Measurements from ENCODE around the gene DPP9.

Gene DPP9

GRCh38 chr19:4704317-4704673 lies 19.3 kb downstream of the DPP9 start:
- TF ChIP-seq, protein P1, sequence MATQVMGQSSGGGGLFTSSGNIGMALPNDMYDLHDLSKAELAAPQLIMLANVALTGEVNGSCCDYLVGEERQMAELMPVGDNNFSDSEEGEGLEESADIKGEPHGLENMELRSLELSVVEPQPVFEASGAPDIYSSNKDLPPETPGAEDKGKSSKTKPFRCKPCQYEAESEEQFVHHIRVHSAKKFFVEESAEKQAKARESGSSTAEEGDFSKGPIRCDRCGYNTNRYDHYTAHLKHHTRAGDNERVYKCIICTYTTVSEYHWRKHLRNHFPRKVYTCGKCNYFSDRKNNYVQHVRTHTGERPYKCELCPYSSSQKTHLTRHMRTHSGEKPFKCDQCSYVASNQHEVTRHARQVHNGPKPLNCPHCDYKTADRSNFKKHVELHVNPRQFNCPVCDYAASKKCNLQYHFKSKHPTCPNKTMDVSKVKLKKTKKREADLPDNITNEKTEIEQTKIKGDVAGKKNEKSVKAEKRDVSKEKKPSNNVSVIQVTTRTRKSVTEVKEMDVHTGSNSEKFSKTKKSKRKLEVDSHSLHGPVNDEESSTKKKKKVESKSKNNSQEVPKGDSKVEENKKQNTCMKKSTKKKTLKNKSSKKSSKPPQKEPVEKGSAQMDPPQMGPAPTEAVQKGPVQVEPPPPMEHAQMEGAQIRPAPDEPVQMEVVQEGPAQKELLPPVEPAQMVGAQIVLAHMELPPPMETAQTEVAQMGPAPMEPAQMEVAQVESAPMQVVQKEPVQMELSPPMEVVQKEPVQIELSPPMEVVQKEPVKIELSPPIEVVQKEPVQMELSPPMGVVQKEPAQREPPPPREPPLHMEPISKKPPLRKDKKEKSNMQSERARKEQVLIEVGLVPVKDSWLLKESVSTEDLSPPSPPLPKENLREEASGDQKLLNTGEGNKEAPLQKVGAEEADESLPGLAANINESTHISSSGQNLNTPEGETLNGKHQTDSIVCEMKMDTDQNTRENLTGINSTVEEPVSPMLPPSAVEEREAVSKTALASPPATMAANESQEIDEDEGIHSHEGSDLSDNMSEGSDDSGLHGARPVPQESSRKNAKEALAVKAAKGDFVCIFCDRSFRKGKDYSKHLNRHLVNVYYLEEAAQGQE (IDR thresholded peaks at IDR 0.05; ENCODE audit: insufficient replicate concordance, low read depth) = no peak
- TF ChIP-seq CTCF (IDR thresholded peaks at IDR 0.05; ENCODE audit: insufficient read depth, low read length) = no peak
- no peak for TF ChIP-seq POLR2AphosphoS5 (IDR thresholded peaks at IDR 0.05; ENCODE audit: low read depth)
- no peak for TF ChIP-seq GABPA (IDR thresholded peaks at IDR 0.05; ENCODE audit: low read depth)
- no peak for TF ChIP-seq SPI1 (IDR thresholded peaks at IDR 0.05; ENCODE audit: borderline replicate concordance, low read depth)

GRCh38 chr19:4703671-4704316 lies 19.8 kb downstream of the DPP9 start:
- Histone ChIP-seq H3K4me3 (replicated peaks; ENCODE audit: insufficient read depth, low read length) (no peak overlapping the region), H3K27ac (replicated peaks) (no peak overlapping the region), H3K27me3 (ENCODE audit: insufficient read depth, poor library complexity, severe bottlenecking) (no peaks in the 10 kb centered on the region)
- DNase-seq (ENCODE audit: low read depth in 1 of 2, low spot score in 1 of 2) = no peak
- TF ChIP-seq SPI1 (IDR thresholded peaks at IDR 0.05; ENCODE audit: borderline replicate concordance, low read depth) = no peak
- TF ChIP-seq GABPA (IDR thresholded peaks at IDR 0.05; ENCODE audit: low read depth) = no peak
- TF ChIP-seq, protein P1 (IDR thresholded peaks at IDR 0.05; ENCODE audit: insufficient replicate concordance, low read depth) = no peak
- TF ChIP-seq CTCF (IDR thresholded peaks at IDR 0.05; ENCODE audit: insufficient read depth, low read length) = no peak
- TF ChIP-seq POLR2AphosphoS5 (IDR thresholded peaks at IDR 0.05; ENCODE audit: low read depth) = no peak

More at GRCh38 chr19:4704317-4704673, 19.3 kb downstream of the DPP9 start:
- H3K4me3 ChIP-seq (replicated peaks; ENCODE audit: insufficient read depth, low read length) = no peak overlapping the region
- H3K27me3 ChIP-seq (ENCODE audit: insufficient read depth, poor library complexity, severe bottlenecking) = no peaks in the 10 kb centered on the region
- H3K27ac ChIP-seq (replicated peaks) = no peak overlapping the region
- DNase-seq (ENCODE audit: low read depth in 1 of 2, low spot score in 1 of 2) = no peak

GRCh38 chr19:4702764-4703163 lies 20.9 kb downstream of the DPP9 start:
- no peak overlapping the region for H3K27ac ChIP-seq (replicated peaks)
- DNase-seq (ENCODE audit: low read depth in 1 of 2, low spot score in 1 of 2) = no peak
- TF ChIP-seq, protein P1 (IDR thresholded peaks at IDR 0.05; ENCODE audit: insufficient replicate concordance, low read depth) = no peak
- TF ChIP-seq POLR2AphosphoS5 (IDR thresholded peaks at IDR 0.05; ENCODE audit: low read depth) (no peak), CTCF (IDR thresholded peaks at IDR 0.05; ENCODE audit: insufficient read depth, low read length) (no peak)
- no peak overlapping the region for H3K4me3 ChIP-seq (replicated peaks; ENCODE audit: insufficient read depth, low read length)
- H3K27me3 ChIP-seq (ENCODE audit: insufficient read depth, poor library complexity, severe bottlenecking) = no peaks in the 10 kb centered on the region

Data from HL-60 (cell line).